ENCODE results near the gene PSMA6. TPM values are rescaled to one million over a fixed set of nuclear protein-coding genes. Genes with fewer than 3 reads are reported as not detected.

Gene PSMA6
- total and polyA plus RNA-seq, 2 of the 13 experiments (the other 11 are each of a cell fraction or from before 2014, with no cell fraction given): 525 to 1,109 TPM

DNA sequence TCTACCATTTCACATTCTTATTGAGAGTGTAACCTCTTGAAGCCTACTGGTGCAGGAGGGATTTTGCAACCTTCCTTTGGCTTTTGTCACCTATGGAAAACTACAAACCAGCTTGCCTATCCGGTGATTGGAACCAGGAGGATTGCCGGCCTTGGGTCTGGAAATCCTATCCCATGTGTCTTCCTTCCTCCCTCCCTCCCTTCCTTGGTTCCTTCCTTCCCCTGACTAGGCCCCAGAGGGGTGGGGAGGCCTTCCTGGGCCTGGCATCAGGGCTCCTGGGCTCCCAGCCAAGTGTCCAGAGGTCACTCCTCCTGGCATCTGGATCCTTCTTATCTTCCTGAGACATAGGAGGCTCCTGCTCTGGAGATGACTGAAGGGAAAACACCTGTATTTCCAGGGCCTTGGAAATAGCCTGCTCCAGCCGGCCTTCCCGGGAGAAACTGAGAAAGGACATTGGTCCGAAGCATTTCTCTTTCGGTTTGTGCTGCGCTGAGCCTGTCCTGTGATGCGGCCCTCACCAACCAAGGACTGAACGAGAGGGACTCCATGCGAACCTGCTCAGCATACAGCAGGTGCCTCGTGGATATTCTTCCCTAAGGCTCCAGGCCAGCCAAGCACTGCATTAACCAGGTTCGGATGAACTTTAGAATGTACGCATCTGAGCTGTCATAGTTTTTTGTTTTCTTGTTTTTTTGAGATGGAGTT, 43.4 kb downstream of the PSMA6 start (continued):
- peak; percentile 67 for TF ChIP-seq POLR2G (IDR thresholded peaks at IDR 0.05; ENCODE audit: low read depth, low read length)
- TF ChIP-seq AKNA (CRISPR knock-in tag; IDR thresholded peaks at IDR 0.05; ENCODE audit: borderline replicate concordance): peak; percentile 14; the same call in 1 of the 2 replicates
- no peak for TF ChIP-seq NONO (IDR thresholded peaks at IDR 0.05)
- TF ChIP-seq NONO (CRISPR knock-in tag; conservative IDR thresholded peaks at IDR 0.05): no peak
- no peak for TF ChIP-seq ZNF446 (CRISPR knock-in tag; IDR thresholded peaks at IDR 0.05)
- 0 out of 2 replicates have a peak, but pooled peaks have one; percentile 1 for TF ChIP-seq ZNF784 (CRISPR knock-in tag; IDR thresholded peaks at IDR 0.05; ENCODE audit: borderline replicate concordance)
- no peak for TF ChIP-seq MAFF (IDR thresholded peaks at IDR 0.05; ENCODE audit: low read depth, low read length)
- TF ChIP-seq FOXP4 (CRISPR knock-in tag; IDR thresholded peaks at IDR 0.05): peak; percentile 53
- peak; percentile 37; the same call in 1 of the 2 replicates for TF ChIP-seq MIXL1 (CRISPR knock-in tag; IDR thresholded peaks at IDR 0.05)
- TF ChIP-seq MED1 (CRISPR knock-in tag; IDR thresholded peaks at IDR 0.05): peak; percentile 66
- TF ChIP-seq NRL (CRISPR knock-in tag; IDR thresholded peaks at IDR 0.05; ENCODE audit: borderline replicate concordance): no peak
- peak; percentile 34; the same call in 1 of the 2 replicates for TF ChIP-seq TP53 (CRISPR knock-in tag; conservative IDR thresholded peaks at IDR 0.05)
- no peak for TF ChIP-seq CREB3 (CRISPR knock-in tag; IDR thresholded peaks at IDR 0.05)
- TF ChIP-seq RELA (CRISPR knock-in tag; IDR thresholded peaks at IDR 0.05): peak; percentile 86; the same call in 1 of the 2 replicates
- TF ChIP-seq ZNF782 (CRISPR knock-in tag; IDR thresholded peaks at IDR 0.05; ENCODE audit: borderline replicate concordance): peak; percentile 87; the same call in 1 of the 2 replicates
